Fibroblast of pulmonary artery (primary cell): Measurements from ENCODE around the gene CHCHD4.
"Not testable (repeated sequence)": the region's sequence is repeated elsewhere in the genome, so short reads cannot be mapped to it uniquely, and the experiment has no call there.

Source experiments
- DNase-seq: peaks from one replicate; pipeline ENCODE4 v3.0.0-alpha.2; 2010; ENCODE audit warnings: low read depth
- H3K4me3 ChIP-seq: replicated peaks from 2 replicates; pipeline ENCODE4 v1.5.1; 2011; ENCODE audit warnings: low read depth, mild to moderate bottlenecking, control low read depth, low read length, moderate library complexity
- TF ChIP-seq, protein P1 (sequence below): IDR thresholded peaks from 2 replicates; pipeline ENCODE4 v1.5.1; 2011; ENCODE audit warnings: mild to moderate bottlenecking, control low read depth, low read length, inconsistent platforms; ENCODE audit errors: missing control alignments

Gene CHCHD4

DNA sequence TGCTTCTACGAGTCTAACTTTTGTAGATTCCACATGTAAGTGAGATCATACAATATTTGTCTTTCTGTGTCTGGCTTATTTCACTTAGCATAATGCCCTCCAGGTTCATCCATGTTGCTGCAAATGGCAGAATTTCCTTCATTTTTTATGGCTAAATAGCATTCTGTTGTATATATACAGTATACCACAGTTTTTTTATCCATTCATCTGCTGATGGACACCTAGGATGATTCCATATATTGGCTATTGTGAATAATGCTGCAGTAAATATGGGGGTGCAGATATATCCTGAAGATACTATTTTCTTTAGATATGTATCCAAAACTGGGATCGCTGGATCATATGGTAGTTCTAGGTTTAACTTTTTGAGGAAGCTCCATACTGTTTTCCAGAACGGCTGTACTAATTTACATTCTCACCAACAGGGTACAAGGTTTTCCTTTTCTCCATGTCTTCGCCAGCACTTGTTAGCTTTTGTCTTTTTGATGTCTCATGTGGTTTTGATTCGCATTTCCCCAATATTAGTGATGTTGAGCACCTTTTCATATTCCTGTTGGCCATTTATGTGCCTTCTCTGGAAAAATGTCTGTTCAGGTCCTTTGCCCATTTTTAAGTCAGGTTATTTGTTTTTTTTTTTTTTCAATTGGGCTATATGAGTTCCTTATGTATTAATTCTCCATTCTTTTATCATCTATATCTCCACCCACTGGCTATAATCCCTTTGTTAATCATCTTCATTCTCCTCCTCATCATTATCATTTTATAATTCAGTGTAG lies 26.9 kb downstream of the CHCHD4 start:
- no peak for DNase-seq
- H3K4me3 ChIP-seq, result no peak overlapping the region
- TF ChIP-seq, protein P1, sequence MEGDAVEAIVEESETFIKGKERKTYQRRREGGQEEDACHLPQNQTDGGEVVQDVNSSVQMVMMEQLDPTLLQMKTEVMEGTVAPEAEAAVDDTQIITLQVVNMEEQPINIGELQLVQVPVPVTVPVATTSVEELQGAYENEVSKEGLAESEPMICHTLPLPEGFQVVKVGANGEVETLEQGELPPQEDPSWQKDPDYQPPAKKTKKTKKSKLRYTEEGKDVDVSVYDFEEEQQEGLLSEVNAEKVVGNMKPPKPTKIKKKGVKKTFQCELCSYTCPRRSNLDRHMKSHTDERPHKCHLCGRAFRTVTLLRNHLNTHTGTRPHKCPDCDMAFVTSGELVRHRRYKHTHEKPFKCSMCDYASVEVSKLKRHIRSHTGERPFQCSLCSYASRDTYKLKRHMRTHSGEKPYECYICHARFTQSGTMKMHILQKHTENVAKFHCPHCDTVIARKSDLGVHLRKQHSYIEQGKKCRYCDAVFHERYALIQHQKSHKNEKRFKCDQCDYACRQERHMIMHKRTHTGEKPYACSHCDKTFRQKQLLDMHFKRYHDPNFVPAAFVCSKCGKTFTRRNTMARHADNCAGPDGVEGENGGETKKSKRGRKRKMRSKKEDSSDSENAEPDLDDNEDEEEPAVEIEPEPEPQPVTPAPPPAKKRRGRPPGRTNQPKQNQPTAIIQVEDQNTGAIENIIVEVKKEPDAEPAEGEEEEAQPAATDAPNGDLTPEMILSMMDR, result no peak

DNA sequence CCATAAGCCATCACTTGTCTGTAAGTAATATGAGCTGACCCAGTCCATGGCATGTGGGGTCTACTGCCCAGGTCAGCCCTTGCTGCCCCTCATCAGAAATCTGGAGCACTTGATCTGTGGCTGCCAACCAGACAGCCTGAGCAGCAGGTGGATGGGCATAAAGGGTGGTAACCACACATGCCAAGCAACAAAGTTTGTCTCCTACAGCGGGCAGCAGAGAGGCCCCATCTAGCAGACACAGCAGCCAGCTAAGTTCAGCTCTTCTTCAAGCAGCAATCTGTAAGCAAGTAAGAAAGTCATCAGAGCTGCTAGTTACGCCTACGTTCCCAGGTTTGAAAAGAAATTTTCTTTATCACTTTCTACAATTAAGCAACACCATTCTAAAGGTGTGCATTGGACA lies 27.9 kb downstream of the CHCHD4 start:
- H3K4me3 ChIP-seq, result no peak overlapping the region
- DNase-seq, result no peak
- TF ChIP-seq, protein P1, result no peak

DNA sequence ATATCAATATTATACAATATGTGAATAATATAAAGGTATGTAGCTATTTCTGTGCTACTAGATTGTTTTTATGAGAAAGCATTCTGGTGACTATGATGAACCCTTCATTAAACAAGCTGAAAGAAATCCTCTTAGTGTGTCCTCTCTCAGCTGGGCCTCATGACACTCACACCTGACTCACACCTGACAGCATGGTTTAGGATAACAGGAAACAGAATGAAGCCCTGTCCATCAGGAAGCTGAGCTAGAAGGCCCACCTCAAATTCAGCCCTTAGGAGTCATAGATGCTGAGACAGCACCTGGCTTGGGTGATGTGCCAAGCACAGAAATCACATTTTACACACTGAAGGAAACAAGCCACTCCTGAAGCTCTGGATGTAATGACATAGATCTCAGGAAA lies 30.8 kb downstream of the CHCHD4 start:
- TF ChIP-seq, protein P1, result no peak
- no peak for DNase-seq
- no peak overlapping the region for H3K4me3 ChIP-seq

DNA sequence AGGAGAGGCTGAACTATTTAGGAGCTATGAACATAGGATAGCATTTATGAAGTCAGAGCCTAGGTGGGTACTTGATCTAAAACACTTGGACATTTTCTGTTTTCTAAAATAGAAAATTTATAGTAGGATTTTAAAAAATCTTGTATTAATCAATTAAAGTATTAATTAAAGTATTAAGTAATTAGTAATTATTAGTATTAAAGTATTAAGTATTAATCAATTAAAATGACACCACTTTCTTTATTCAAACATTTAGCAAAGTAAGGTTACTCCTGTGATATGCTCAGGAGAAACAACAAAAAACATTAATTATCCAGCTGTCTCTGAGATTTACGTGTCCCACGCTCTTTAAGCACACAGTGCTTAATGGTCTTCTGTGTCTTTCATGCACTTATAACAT lies 32.2 kb downstream of the CHCHD4 start:
- TF ChIP-seq, protein P1, result no peak
- DNase-seq, result no peak
- H3K4me3 ChIP-seq, result no peak overlapping the region

DNA sequence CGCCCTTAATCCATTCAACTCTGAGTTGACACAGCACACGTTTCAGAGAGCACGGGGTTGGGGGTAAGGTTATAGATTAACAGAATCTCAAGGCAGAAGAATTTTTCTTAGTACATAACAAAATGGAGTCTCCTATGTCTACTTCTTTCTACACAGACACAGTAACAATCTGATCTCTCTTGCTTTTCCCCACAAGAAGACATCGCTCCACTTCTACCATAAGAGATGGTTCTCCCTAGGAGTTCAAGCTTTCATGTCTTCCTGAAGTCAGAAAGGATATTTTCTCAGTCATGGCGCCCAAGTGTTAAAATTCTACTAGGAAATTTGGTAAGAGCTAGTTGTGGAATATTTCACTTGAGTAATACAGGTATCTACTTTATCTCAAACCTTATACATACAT lies 32.7 kb downstream of the CHCHD4 start:
- not testable (repeated sequence) for H3K4me3 ChIP-seq, DNase-seq

DNA sequence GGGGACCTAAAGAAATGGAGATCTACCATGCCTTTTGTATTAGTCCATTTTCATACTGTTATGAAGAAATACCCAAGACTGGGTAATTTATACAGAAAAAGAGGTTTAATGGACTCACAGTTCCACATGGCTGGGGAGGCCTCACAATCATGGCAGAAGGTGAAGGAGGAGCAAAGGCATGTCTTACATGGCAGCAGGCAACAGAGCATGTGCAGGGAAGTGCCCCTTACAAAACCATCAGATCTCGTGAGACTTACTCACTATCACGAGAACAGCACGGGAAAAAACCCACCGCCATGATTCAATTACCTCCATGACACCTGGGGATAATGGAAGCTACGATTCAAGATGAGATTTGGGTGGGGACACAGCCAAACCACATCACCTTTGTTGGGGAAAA lies 37.2 kb downstream of the CHCHD4 start:
- not testable (repeated sequence) for DNase-seq, H3K4me3 ChIP-seq

DNA sequence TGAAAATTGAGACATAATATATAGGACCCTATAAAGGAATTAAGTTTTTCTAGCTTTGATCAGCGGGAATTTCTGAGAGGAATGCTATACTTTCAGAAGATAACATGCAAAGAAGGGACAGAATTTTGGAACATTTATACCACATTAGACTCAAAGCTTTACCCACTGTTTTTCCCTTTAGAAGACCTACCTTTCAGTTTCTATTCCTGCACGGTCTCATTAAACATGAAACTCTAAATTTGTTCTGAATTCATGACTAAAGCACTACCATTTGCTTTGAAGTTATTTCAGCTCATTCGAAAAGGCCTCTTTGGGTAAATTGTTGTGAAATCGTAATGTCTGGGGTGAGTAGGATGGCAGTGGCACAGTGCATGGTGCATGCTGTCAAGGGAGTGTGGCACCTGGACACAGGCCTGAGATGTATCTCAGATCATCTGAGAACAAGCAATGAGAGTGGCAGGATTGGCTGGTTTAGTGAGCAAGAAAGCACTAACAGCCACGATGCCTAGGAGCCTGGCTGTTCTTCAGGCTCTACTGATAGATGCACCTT lies 42.5 kb downstream of the CHCHD4 start:
- TF ChIP-seq, protein P1, result no peak
- no peak for DNase-seq
- no peak overlapping the region for H3K4me3 ChIP-seq

DNA sequence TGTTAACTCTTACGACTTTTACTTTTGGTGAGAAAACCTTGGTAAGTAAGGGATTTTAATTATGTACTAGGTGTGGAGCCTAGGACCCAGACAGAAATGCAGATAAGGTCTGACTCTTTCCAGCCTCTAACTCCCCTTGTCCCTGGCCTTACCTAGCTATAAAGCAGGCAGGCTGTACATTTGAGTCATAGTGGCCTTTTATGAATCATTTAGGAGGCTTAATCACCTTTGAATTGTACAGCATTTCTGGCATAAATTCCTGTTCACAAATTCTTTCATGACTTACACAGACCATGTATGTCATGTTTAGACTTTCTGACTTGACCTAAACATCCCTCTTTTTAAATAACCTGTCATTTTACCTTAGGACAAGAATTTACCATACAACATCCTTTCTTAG lies 47.4 kb downstream of the CHCHD4 start:
- TF ChIP-seq, protein P1, result no peak
- no peak overlapping the region for H3K4me3 ChIP-seq
- no peak for DNase-seq

DNA sequence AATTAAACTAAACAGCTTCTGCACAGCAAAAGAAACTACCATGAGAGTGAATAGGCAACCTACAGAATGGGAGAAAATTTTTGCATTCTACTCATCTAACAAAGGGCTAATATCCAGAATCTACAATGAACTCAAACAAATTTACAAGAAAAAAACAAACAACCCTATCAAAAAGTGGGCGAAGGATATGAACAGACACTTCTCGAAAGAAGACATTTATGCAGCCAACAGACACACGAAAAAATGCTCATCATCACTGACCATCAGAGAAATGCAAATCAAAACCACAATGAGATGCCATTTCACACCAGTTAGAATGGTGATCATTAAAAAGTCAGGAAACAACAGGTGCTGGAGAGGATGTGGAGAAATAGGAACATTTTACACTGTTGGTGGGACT lies 49.4 kb downstream of the CHCHD4 start:
- H3K4me3 ChIP-seq, DNase-seq: not testable (repeated sequence)
